SH-SY5Y (cell line): ENCODE data around the gene DAAM1.

ENCODE experiments used
- GATA2 ChIP-seq: IDR thresholded peaks from 2 replicates; pipeline ENCODE4 v1.6.1; 2011; ENCODE audit warnings: mild to moderate bottlenecking, low read depth, low read length
- GATA3 ChIP-seq: IDR thresholded peaks from 2 replicates; pipeline ENCODE4 v1.6.1; 2011; ENCODE audit warnings: low read depth, mild to moderate bottlenecking, low read length, moderate library complexity

- TF ChIP-seq GATA2 (no peak), GATA3 (no peak)
These were observed 158.5 kb downstream of the DAAM1 start for GRCh38 chr14:59346796-59347510.
